Stimulated activated CD8-positive, alpha-beta memory T cell treated with anti-CD3 and anti-CD28 coated beads, Interleukin-7, amount 100 ng/mL, for 48 hours (primary cell): ENCODE results near the gene TPCN2.

ENCODE experiments used
- DNase-seq, 2 donors: peaks; one replicate each; pipeline ENCODE4 v3.0.0-alpha.2; 2020; ENCODE audit warnings: low read depth in 1 of 2; ENCODE audit errors: extremely low read depth in 1 of 2

Gene TPCN2

GRCh38 chr11:69159150-69159852, 110.6 kb downstream of the TPCN2 start:
- no peak for DNase-seq

- DNase-seq: no peak
These were observed 111.8 kb downstream of the TPCN2 start for GRCh38 chr11:69160296-69161116.

DNA sequence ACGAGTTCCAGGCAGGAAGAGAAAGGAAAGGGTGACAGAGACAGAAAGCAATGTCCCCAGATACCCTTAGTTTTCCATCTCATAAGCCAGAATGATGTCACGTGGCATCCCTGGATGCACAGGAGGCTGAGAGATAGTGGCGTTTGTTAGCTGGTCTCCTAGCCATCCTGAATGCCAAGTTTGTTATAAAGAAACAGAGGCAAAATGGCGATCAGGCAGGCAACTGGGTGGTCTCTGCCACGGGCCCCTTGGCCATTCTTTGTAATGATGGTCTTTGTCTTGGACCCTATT, 112.3 kb downstream of the TPCN2 start:
- DNase-seq: no peak

DNA sequence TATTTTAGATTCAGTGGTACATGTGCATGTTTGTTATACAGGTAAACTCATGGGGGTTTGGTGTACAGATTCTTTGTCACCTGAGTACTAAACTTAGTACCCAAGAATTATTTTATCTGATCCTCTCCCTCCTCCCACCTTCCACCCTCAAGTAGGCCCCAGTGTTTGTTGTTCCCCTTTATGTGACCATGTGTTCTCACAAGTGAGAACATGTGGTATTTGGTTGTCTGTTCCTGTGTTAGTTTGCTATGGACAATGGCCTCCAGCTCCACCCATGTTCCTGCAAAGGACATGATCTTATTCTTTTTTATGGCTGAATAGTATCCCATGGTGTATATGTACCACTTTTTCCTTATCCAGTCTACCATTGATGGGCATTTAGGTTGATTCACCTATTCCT, 113.8 kb downstream of the TPCN2 start:
- no peak for DNase-seq

DNA sequence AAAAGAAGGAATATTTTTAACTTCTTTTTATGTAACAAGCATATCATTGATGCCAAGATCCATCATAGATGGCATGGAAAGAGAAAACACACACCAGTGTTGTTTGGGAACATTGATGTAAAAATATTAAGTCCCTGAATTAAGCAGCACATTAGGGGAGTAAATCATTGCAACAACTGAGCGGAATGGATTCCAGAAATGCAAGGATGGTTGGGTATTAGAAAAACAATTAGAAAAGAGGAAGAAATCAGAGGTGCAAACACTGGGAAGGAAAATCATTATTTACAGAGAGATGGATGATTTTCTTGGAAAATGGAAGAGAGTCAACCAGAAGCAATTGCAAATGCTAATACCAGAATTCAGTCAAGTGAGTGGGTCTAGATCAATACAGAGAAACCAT, 115.1 kb downstream of the TPCN2 start:
- no peak for DNase-seq

DNA sequence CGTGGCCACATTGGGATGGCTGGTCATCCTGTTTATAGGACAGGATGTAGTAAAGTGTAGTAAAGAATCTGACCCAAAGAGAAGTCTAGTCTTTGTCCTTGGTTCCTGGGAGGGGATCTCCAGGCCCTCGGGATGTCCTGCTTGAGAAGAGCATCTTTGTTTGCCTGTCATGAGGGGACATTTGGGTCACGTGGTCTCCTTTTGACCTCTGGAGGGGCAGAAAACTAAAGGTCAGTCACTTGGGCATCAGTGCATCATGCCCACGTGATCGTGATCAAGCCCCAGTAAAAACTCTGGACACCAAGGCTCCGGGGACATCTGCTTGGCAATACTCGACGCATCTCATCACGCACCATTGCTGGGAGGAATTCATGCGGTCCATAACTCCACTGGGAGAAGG, 116.1 kb downstream of the TPCN2 start:
- DNase-seq: no peak

GRCh38 chr11:69165775-69166174, 117.0 kb downstream of the TPCN2 start:
- DNase-seq: no peak

- DNase-seq: peak; percentile 22 to 60
These were observed 117.7 kb downstream of the TPCN2 start for GRCh38 chr11:69166218-69167115.

DNA sequence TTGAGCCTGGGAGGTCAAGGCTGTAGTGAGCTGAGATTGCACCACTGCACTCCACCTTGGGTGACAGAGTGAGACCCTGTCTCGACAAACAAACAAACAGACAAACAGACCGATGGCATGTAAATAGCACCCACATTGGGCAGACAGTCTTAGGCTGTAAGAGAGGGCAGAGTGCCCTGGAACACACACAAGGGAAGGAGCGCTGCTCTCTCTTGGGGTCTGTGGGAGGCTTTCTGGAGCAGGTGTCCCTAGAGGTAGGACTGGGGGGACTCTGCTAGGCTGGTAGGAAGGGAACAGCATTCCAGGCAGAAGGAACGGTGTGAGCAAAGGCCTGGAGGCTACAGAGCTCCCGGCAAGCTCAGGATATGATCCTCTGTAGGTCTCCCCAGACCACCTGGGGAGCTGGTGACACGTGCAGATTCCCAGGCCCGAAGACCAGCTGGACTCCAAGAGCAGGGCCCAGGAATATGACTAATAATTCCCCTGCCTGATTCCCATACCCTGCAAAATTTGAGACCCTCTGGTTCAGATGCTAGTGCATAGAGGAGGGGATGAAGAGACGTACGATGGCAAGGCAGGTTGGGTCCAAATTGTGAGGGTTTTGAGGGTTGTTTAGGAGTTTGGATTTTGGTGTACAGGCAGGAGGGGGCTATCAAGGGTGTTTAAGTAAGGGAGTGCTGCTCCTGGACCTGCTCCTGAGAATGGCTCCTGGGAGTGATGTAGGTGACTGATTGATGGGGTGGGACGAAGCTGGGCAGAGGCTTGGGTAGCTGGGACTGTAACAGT, 118.6 kb downstream of the TPCN2 start:
- DNase-seq: no peak

DNA sequence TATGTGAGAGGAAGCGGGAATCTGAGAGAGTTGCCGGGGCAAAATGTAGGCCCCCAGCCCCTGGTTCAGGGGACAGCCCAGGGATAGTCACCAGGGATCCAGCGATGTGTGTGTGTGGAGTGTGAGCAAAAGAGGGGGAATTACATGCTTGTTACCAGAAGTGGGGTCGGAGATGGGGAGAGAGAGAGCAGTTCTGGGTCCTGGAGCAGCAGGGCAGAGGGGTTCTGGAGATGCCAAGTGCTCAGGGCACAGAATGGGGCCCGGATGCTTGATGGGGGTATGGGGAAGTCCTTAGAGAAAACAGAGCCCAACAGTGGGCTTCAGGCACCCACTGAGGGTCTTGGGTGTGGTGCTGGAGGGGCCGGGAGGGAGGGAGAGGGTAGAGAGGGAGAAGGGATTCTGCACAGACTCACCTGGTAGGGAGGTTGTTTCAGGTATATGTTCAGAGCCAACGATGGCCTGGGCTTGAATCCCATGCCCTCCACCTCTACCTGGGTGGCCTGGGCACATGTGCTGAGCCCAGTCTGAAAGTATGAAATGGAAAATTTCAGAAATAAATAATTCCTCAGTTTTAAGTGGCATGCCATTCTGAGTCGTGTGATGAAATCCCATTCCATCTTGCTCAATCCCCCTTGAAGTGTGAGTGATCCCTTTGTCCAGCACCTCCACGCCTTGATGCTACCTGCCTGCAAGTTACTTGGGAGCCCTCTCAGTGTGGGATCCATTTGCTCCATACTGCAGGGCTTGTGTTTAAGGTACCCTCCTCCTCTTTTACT, 119.4 kb downstream of the TPCN2 start:
- no peak for DNase-seq

GRCh38 chr11:69169479-69169878, 120.7 kb downstream of the TPCN2 start:
- no peak for DNase-seq

DNA sequence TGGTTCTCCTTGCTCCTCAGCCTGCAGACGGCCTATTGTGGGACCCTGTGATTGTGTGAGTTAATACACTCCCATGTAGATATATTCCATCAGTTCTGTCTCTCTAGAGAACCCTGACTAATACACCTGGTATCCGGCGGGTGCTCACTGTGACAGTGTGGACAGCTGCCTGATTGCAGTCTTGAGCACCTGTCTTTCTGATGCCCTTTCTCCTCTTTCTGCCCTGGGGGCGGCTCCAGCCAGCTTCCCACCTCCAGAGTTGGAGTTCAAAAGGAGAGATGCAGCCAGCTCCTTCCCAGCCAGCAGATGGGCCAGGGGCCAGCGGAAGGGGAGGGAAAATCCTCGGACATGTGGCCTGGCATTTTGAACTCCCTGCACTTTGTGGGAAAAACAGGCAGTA, 122.0 kb downstream of the TPCN2 start:
- no peak for DNase-seq

DNA sequence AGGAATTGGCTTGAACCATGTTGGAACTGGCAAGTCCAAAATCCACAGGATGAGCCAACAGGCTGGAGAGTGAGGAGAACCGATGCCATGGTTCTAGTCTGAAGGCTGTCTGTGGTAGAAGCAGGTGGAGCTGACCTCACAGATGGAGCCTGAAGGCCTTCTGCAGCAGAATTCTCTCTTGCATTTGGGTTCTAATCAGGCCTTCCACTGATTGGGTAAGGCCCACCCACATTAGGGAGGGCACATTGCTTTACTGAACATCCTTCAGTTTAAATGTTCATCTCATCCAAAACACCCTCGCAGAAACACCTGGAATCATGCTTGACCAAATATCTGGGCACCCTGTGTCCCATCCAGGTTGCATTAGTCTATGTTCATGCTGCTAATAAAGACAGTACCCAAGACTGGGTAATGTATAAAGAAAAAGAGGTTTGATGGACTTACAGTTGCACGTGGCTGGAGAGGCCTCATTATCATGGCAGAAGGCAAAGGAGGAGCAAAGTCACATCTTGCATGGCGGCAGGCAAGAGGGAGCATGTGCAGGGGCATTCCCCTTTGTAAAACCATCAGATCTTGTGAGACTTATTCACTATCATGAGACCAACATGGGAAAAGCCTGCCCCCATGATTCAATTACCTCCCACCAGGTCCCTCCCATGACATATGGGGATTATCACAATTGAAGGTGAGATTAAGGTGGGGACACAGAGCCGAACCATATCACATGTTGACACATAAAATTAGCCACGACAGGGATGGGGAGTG, 122.9 kb downstream of the TPCN2 start:
- DNase-seq: no peak

DNA sequence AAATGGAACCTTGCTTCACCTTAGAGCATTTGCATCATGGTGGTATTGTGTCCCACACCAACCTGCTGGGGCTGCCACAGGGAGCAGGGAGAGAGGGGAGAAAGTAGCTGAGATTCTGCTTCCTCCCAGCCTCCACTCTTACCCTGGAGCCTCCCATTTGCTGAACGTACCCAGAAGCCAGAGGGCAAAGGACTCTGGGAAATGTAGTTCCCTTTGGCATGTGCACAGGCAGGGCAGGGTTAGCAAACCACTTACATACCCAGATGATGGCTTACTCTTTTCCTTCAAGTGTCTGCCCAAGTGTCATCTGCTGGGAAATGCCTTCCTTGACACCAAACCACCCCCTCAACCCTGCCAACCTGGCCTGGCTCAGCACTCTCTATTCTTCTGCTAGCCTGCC, 123.9 kb downstream of the TPCN2 start:
- no peak for DNase-seq

DNA sequence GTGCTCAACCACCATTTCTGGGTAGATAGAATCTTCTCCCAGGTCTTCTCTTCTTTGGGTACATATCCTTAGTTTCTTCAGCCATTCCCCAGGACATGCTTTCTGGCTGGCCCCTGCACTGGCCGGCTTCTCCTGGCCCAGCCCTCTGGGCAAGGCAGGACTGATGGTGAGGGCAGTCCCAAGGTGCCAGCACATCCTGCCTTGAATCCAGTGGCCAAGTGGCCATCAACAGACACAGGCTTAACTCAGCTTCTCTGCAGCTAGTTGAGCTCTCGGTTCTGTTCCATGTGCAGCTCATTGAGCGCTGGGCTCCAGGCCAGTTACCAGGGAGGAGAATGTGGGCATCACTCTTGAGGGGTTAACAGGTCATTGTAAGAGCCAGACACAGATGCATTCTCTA, 124.6 kb downstream of the TPCN2 start:
- DNase-seq: no peak

- no peak for DNase-seq
These were observed 125.3 kb downstream of the TPCN2 start for GRCh38 chr11:69173925-69174581.

- DNase-seq: no peak
These were observed 126.1 kb downstream of the TPCN2 start for GRCh38 chr11:69174841-69175240.

- DNase-seq: no peak
These were observed 130.2 kb downstream of the TPCN2 start for GRCh38 chr11:69178819-69179482.
